Mucosa of stomach (tissue), 1 donor: ENCODE measurements around the gene GNA14.
"Not testable (repeated sequence)": the region's sequence is repeated elsewhere in the genome, so short reads cannot be mapped to it uniquely, and the experiment has no call there.

Experiments used
- H3K27me3 ChIP-seq: one replicate; pipeline ENCODE4 v1.7.0; 2013; ENCODE audit warnings: mild to moderate bottlenecking, low read length; ENCODE audit not compliant: control insufficient read depth, insufficient read depth
- H3K36me3 ChIP-seq: one replicate; pipeline ENCODE4 v1.7.0; 2013; ENCODE audit warnings: low read length; ENCODE audit not compliant: control insufficient read depth, insufficient read depth
- H3K4me1 ChIP-seq: one replicate; pipeline ENCODE4 v1.7.0; 2013; ENCODE audit warnings: mild to moderate bottlenecking, low read length; ENCODE audit not compliant: control insufficient read depth, insufficient read depth
- H3K4me3 ChIP-seq: one replicate; pipeline ENCODE4 v1.7.0; 2013; ENCODE audit warnings: low read length
- H3K9ac ChIP-seq: one replicate; pipeline ENCODE4 v1.7.0; 2013; ENCODE audit warnings: mild to moderate bottlenecking, low read length, moderate library complexity
- H3K9me3 ChIP-seq: one replicate; pipeline ENCODE4 v1.7.0; 2013; ENCODE audit warnings: mild to moderate bottlenecking, low read length, moderate library complexity; ENCODE audit not compliant: control insufficient read depth
- donor health status: Pancreatic carcinoma.

The GNA14 gene

DNA sequence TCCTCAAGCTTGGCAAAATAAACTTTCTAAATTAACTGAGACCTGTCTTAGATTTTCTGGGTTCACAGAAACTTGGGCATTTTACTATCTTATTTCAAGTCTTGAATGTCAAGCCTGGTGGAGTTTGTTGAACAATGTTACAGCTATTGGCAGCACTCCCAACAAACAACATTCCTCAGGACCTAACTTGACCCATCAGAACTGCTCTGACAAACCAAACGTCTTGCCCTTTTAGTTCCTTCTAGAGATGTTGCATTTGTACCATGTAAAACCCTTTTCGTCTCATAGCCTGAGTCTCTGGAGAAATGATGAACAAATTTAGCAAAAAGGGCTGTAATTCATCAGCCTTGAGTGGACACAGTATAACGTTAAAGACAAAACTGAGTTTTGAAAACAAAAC, 51.1 kb downstream of the GNA14 start:
- Histone ChIP-seq H3K9me3 (no peaks in the 10 kb centered on the region), H3K4me1 (peaks cover 25% of the 10 kb centered on the region), H3K9ac (no peak overlapping the region), H3K4me3 (no peak overlapping the region), H3K36me3 (no peaks in the 10 kb centered on the region), H3K27me3 (no peaks in the 10 kb centered on the region)

DNA sequence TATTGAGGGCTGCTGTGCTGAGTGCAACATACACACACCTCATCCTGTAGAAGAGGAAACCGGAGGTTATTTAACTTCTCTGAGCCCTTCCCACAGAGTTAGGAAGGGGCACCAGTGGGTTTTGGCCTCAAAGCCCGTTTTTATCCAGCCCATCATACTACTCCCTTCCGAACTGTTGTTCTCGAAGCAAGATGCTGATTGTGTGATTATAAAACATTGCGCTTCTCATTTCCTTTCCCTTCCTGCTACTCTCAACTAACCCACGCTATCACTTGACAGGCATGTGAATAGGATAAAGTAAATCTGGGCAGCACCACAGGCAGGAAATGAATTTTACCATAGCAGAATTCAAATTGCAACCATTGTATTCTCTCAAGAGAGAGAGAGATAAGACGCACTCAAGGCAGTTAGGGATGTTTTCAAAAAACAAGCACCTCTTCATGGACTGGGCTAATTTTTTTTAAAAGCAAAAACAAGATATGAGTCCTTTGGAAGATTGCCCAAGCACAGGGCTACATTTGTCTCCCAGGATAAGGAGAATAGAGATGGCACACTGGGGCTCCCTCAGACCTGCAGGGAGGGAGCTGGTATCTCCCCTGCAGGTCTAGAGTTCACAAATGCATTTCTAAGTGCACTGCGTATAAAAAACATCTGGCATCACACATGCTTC, 52.6 kb downstream of the GNA14 start:
- H3K36me3 ChIP-seq, result no peaks in the 10 kb centered on the region
- H3K27me3 ChIP-seq, result no peaks in the 10 kb centered on the region
- H3K9ac ChIP-seq, result no peak overlapping the region
- H3K9me3 ChIP-seq, result no peaks in the 10 kb centered on the region
- H3K4me3 ChIP-seq, result no peak overlapping the region
- peaks cover 25% of the 10 kb centered on the region for H3K4me1 ChIP-seq

DNA sequence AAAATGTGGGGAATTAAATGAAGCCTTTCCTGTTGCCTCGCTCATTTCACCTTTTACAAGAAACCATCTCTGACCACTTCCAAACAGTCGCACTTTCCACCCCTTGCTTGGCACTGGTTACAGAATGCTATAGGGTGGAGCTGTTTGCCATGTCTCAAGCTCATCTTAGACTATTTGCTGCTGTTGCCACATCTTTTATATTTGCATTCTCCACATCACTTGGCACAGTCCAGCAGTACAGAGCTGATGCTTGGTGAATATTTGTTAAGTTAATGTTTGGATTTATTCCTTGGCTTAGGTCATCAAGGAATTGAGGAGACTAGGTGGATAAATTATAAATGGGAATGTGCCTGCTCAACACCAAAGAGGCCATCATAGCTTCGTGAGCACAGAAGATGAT, 53.2 kb downstream of the GNA14 start:
- H3K4me3 ChIP-seq, result no peak overlapping the region

DNA sequence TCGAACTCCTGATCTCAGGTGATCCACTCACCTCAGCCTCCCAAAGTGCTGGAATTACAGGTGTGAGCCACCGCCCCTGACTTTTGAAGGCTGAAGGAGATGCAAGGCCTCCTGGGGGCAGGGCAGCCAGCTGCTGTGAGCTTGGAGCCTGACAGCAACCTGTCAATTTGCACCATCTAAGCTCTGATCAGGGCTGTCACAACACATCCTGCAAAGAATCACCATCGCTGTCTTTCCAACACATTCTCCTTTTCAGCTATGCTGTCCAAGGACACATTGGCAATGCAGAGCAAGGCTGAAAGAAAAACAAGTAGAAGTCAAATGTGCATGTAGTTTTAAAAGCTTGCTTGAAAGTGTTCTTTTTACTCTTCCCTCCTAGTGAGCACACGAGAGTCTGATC, 54.6 kb downstream of the GNA14 start:
- no peaks in the 10 kb centered on the region for H3K9me3 ChIP-seq
- no peaks in the 10 kb centered on the region for H3K27me3 ChIP-seq
- peaks cover 42% of the 10 kb centered on the region for H3K4me1 ChIP-seq
- H3K36me3 ChIP-seq, result no peaks in the 10 kb centered on the region
- H3K4me3 ChIP-seq, result no peak overlapping the region
- no peak overlapping the region for H3K9ac ChIP-seq

More for the DNA sequence above, 53.2 kb downstream of the GNA14 start:
- Histone ChIP-seq H3K27me3 (no peaks in the 10 kb centered on the region), H3K4me1 (peaks cover 30% of the 10 kb centered on the region), H3K36me3 (no peaks in the 10 kb centered on the region), H3K9ac (no peak overlapping the region), H3K9me3 (no peaks in the 10 kb centered on the region)

DNA sequence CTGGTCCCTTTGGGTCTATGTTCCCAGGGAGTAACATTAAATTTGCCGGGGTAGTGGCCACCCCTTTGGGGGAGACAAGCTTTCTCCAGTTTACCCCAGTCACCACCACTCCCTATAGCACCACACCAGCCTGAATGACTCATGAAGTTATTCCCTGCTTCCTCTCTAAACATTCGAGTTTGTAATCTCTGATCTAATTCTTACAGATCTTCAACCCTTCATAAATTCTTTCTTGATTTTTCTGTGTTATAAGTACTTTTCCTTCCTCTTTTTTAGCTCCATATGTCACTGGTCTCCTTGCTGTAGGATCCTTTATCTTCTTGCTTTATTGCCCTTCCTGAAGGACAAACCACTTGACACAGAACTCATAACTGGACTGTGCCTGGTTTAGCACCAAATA, 55.6 kb downstream of the GNA14 start:
- Histone ChIP-seq H3K4me1 (peaks cover 42% of the 10 kb centered on the region), H3K27me3 (no peaks in the 10 kb centered on the region)

DNA sequence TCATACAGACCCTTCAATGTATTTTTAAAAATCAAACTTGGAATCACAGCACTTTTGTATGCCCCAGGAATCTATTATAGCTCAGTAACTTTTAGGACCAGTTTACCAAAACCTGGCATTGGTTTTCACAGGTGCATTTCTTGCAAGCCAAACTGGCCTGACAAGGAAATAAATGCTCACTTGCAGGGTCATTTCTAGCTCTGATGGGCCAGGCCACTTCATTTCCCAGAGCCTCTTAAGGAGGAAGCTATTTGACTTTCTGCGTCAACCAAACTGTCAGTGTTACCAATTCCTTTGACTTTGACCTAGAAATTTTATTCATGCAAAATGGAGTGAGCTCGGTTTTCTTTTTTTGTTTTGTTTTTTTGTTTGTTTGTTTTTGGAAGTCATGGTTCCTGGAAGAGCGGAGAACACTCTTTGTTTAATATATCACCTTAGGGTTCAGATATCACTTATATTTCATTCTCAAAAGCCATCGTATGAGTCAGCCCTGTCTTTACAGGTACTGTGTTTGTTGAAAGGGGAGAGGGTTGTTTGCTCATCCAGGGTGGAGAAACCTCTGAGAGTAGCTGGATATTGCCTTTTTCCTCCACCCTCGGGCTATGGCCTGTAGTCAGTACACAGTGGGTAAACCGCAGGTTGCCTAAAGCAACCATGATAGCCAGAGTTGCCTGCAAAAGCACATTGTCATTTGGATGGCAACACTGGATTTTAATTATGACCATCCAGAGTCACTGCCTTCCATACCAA, 58.9 kb downstream of the GNA14 start:
- H3K27me3 ChIP-seq, result no peaks in the 10 kb centered on the region
- no peaks in the 10 kb centered on the region for H3K36me3 ChIP-seq
- H3K9ac ChIP-seq, result no peak overlapping the region
- no peaks in the 10 kb centered on the region for H3K9me3 ChIP-seq
- no peak overlapping the region for H3K4me3 ChIP-seq
- peaks cover 29% of the 10 kb centered on the region for H3K4me1 ChIP-seq

More for the DNA sequence above, 55.6 kb downstream of the GNA14 start:
- Histone ChIP-seq H3K9me3 (no peaks in the 10 kb centered on the region), H3K36me3 (no peaks in the 10 kb centered on the region), H3K4me3 (no peak overlapping the region), H3K9ac (no peak overlapping the region)

DNA sequence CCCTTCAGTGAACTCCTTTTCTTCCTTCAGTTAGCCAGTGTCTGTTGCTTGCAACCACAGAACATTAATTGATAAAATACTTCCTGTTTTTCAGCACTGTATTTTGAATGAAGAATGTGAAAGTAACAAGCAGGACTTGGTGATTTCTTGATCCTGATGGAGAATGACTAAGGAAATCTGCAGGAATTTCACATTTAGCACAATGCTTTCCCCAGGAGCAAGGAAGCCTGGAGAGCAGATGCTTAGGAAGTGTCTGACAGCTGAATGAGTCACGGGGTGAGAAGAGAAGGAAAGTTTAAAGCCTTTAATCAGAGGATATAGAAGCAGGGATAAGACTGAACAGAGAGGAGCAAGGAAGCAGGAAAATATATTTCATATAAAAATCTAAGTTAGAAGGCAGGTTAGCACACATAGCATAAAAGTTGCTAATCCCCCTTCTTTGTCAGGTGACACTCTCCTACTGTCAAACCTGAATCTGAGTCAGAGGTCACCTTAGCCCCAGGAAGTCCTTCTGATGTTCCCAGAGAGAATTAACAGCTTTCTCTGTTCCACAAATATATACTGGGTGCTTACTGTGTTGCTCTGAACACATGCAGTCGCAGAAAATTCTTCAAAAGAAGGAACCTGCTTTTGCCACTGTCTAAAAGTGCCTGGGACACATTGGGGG, 59.7 kb downstream of the GNA14 start:
- no peak overlapping the region for H3K4me3 ChIP-seq
- H3K9ac ChIP-seq, result no peak overlapping the region
- no peaks in the 10 kb centered on the region for H3K27me3 ChIP-seq
- H3K4me1 ChIP-seq, result peaks cover 33% of the 10 kb centered on the region
- H3K36me3 ChIP-seq, result no peaks in the 10 kb centered on the region
- no peaks in the 10 kb centered on the region for H3K9me3 ChIP-seq

DNA sequence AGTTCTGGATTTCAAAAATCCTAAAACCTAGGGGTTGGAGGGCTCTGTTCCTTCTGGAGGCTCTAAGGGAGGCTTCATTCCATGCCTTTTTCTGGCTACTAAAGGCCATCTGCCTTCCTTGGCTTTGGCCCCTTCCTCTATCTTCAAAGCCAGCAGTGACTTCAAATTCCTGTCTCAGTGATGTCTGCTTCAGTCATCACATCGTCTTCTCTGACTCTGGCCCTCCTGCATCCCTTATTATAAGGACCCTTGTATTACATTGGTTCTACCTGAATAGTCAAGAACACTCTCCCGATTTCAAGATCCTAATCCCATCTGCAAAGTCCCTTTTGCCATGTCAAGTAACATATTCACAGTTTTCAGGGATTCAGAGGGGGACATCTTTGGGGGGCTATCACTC, 60.3 kb downstream of the GNA14 start:
- no peak overlapping the region for H3K4me3 ChIP-seq
- H3K27me3 ChIP-seq, result no peaks in the 10 kb centered on the region
- H3K4me1 ChIP-seq, result peaks cover 38% of the 10 kb centered on the region
- no peak overlapping the region for H3K9ac ChIP-seq
- H3K9me3 ChIP-seq, result no peaks in the 10 kb centered on the region
- no peaks in the 10 kb centered on the region for H3K36me3 ChIP-seq

DNA sequence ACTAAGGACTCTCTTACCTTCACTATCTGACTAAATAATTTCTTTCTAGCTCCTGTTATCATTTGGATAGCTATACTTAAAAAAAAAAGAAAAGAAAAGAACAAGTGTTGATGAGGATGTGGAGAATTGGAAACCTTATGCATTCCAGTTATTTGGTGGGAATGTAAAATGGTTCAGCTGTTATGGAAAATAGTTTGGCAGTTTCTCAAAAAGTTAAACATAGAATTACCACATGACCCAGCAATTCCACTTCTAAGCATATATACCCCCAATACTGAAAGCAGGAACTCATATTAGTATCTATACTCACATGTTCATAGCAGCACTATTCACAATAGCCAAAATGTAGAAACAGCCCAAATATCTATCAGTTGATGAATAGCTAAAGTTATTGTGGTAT, 61.1 kb downstream of the GNA14 start:
- Histone ChIP-seq H3K4me3 (no peak overlapping the region), H3K9me3 (no peaks in the 10 kb centered on the region), H3K36me3 (no peaks in the 10 kb centered on the region), H3K27me3 (no peaks in the 10 kb centered on the region), H3K4me1 (peaks cover 39% of the 10 kb centered on the region), H3K9ac (no peak overlapping the region)

DNA sequence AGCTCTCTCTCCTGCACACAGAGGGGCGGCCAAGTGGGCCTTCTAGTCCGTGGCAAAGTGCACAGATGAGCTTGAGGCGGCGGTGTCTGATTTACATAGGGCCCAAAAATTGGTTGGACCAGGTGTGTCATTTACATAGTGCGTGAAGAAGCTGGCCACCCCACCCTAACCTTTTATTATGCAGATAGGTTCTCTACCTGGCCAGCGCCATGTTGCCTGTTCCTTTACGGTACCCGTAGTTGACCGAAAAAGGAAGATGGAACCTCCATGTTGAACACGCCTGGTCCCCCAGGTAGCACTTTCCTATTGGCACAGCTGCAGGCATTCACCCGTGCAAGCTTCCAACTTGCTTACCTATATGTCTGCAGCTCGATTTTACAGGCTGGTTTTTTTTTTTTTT, 61.5 kb downstream of the GNA14 start:
- Histone ChIP-seq H3K4me3 (no peak overlapping the region), H3K36me3 (no peaks in the 10 kb centered on the region), H3K27me3 (no peaks in the 10 kb centered on the region), H3K9me3 (no peaks in the 10 kb centered on the region), H3K4me1 (peaks cover 39% of the 10 kb centered on the region), H3K9ac (no peak overlapping the region)

DNA sequence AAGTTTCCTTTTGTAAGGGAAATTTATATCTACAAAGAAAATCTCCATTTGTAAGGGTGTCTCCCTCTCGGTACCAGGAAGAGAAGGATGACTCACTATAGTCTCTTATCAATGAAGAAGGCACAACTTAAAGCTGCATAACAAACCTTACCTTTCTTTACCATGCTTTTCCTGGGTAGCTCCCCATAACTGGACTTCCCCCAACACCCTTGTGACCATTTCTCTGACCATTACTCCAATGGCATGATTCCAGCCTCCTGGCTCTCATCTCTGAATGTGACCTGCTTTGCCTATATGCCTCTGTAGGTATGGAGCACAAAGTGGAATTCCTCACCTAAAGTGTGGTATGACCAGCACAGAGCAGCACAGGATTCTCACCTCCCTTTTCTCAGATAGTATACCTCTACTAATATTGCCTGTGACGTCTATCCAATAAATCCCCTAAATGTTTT, 62.8 kb downstream of the GNA14 start:
- Histone ChIP-seq H3K27me3 (no peaks in the 10 kb centered on the region), H3K9ac (no peak overlapping the region), H3K4me1 (peaks cover 37% of the 10 kb centered on the region), H3K4me3 (no peak overlapping the region), H3K36me3 (no peaks in the 10 kb centered on the region), H3K9me3 (no peaks in the 10 kb centered on the region)

DNA sequence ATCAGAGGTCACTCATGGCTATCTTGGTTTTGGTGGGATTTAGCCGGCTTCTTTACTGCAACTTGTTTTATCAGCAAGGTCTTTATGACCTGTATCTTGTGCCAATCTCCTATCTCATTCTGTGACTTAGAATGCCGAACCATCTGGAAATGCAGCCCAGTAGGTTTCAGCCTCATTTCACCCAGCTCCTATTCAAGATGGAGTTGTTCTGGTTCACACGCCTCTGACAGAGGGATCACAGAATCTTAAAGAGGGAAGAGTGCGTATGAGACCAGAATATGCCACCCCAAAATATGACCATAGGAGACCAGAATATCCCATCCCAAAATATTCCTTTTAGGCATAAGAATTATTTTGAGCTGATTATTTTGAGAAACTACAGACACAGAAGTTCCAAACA, 63.2 kb downstream of the GNA14 start:
- H3K9ac ChIP-seq, H3K36me3 ChIP-seq, H3K9me3 ChIP-seq, H3K27me3 ChIP-seq, H3K4me3 ChIP-seq: not testable (repeated sequence)
- H3K4me1 ChIP-seq, result peaks cover 33% of the 10 kb centered on the region
